Lower lobe of right lung (tissue), 2 donors: ENCODE data around the gene PILRA. TPM values are rescaled to one million over a fixed set of nuclear protein-coding genes. Genes with fewer than 3 reads are reported as not detected.

Source experiments
- ATAC-seq, 2 donors: fragments of 200-7000 bp; cut with Tn5 transposase; one replicate each; pipeline ENCODE4 v1.9.1; 2020 to 2022; ENCODE audit warnings: mild to moderate bottlenecking in 2 of 2, moderate library complexity in 2 of 2
- DNase-seq: peaks from one replicate; pipeline ENCODE4 v3.0.0-alpha.2; 2020
- H3K27ac ChIP-seq: fragments of 200-600 bp; one replicate; pipeline ENCODE4 v1.8.0; 2022
- H3K27me3 ChIP-seq: fragments of 200-600 bp; one replicate; pipeline ENCODE4 v1.8.0; 2022; ENCODE audit warnings: low read depth
- H3K36me3 ChIP-seq: fragments of 200-600 bp; one replicate; pipeline ENCODE4 v1.8.0; 2022; ENCODE audit warnings: mild to moderate bottlenecking
- H3K4me1 ChIP-seq: fragments of 200-600 bp; one replicate; pipeline ENCODE4 v1.8.0; 2022
- H3K4me3 ChIP-seq: fragments of 200-600 bp; one replicate; pipeline ENCODE4 v1.8.0; 2022; ENCODE audit warnings: mild to moderate bottlenecking
- H3K9me3 ChIP-seq: fragments of 200-600 bp; one replicate; pipeline ENCODE4 v1.8.0; 2022
- intact Hi-C: fragments of 100-400 bp; cut with DNase I; formaldehyde crosslinking; loops from one replicate; pipeline ENCODE4 v1.11.0; 2022
- total RNA-seq: library from RNA; stranded (reverse); fragmentation: NEBNext Ultra II Directional; extraction: Animal tissue kit (Norgen Biotek cat#: 25700); gene quantifications from one replicate; pipeline ENCODE4 v1.2.1, GENCODE V29; 2021
- TF ChIP-seq, protein P1 (sequence below): fragments of 200-600 bp; IDR thresholded peaks from one replicate; pipeline ENCODE4 v1.8.0; 2022; ENCODE audit warnings: antibody characterized with exemption, mild to moderate bottlenecking
- donor health status: DM: no; HTN: yes; CAD: no; lungs with severe emphysema.

PILRA gene
- total RNA-seq, 1 donor from 2014 or later, result 48.7 TPM

DNA sequence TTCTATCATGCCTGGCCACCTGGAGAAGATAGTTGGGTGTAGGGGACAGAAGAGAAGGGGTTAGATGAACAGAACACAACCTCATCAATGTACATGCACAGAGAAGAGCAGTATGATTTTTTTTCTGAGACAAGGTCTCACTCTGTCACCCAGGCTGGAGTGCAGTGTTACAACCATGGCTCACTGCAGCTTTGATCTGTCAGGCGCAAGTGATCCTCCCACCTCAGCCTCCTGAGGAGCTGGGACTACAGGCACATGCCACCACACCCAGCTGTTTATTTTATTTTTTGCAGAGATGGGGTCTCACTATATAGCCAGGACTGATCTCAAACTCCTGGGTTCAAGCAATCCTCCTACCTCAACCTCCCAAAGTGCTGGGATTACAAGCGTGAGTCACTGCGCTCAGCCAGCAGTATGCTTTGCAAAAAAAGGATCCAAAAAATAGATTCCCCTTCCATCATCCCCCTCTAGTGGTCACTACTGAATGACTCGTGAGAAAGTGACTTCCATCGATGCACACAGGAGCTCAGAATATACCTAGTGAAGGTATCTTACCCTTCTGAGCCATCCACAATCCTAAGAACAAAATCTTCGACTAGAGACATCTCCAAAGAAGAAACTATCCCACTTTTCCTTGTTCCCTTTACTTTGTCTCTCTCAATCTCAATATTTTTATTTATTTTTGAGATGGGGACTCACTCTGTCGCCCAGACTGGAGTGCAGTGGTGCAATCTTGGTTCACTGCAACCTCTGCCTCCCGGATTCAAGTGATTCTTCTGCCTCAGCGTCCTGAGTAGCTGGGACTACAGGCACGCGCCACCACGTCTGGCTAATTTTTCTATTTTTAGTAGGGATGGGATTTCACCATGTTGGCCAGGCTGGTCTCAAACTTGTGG is 34.2 kb downstream of the PILRA start:
- Histone ChIP-seq H3K36me3 (no peaks in the 10 kb centered on the region), H3K9me3 (no peaks in the 10 kb centered on the region), H3K27ac (no peak overlapping the region), H3K4me1 (no peaks in the 10 kb centered on the region), H3K4me3 (no peak overlapping the region), H3K27me3 (no peaks in the 10 kb centered on the region)
- TF ChIP-seq, protein P1, sequence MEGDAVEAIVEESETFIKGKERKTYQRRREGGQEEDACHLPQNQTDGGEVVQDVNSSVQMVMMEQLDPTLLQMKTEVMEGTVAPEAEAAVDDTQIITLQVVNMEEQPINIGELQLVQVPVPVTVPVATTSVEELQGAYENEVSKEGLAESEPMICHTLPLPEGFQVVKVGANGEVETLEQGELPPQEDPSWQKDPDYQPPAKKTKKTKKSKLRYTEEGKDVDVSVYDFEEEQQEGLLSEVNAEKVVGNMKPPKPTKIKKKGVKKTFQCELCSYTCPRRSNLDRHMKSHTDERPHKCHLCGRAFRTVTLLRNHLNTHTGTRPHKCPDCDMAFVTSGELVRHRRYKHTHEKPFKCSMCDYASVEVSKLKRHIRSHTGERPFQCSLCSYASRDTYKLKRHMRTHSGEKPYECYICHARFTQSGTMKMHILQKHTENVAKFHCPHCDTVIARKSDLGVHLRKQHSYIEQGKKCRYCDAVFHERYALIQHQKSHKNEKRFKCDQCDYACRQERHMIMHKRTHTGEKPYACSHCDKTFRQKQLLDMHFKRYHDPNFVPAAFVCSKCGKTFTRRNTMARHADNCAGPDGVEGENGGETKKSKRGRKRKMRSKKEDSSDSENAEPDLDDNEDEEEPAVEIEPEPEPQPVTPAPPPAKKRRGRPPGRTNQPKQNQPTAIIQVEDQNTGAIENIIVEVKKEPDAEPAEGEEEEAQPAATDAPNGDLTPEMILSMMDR, result peak; percentile 48
- peak; percentile 51 to 76 for ATAC-seq
- intact Hi-C loops, result no loop called here
- no peak for DNase-seq

DNA sequence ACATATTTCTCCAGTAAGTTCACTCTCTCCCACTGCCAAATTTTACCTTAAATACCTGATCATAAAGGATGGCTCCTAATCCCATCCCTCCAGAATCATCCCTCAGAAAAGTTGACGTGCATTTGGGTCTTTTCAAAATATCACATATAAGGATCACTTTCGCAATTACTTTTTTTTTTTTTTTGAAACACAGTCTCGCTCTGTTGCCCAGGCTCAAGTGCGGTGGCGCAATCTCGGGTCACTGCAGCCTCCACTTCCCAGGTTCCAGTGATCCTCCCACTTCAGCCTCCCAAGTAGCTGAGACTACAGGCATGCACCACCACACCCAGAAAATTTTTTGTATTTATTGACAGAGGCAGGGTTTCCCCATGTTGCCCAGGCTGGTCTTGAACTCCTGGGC is 37.8 kb downstream of the PILRA start:
- intact Hi-C loops, result no loop called here
- DNase-seq (no peak), ATAC-seq (no peak)
- Histone ChIP-seq H3K4me1 (no peaks in the 10 kb centered on the region), H3K4me3 (no peak overlapping the region), H3K27ac (no peak overlapping the region), H3K36me3 (no peaks in the 10 kb centered on the region), H3K9me3 (no peaks in the 10 kb centered on the region), H3K27me3 (no peaks in the 10 kb centered on the region)
- TF ChIP-seq, protein P1, result no peak

DNA sequence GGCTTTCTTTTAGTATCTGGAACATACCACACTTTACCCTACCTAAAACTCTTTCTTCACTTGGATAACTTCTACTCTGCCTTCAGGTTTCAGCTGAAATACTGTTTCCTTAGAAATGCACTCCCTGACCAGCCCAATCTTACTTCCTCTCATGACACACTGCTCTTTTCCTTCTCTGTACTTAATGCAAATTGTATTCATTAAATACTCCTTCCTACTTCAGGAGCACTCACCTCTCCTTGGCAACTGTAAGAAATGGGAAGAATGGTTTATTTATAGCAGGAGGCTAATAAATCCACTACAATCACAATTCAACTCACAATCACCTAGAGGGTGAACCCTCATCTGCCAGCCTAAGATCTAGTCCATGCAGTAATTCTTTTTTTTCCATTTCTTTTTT is 40.1 kb downstream of the PILRA start:
- Histone ChIP-seq H3K4me1 (no peaks in the 10 kb centered on the region), H3K27ac (no peak overlapping the region), H3K27me3 (no peaks in the 10 kb centered on the region), H3K9me3 (no peaks in the 10 kb centered on the region), H3K4me3 (no peak overlapping the region), H3K36me3 (no peaks in the 10 kb centered on the region)
- no peak for DNase-seq
- intact Hi-C loops, result no loop called here
- TF ChIP-seq, protein P1, result no peak
- no peak for ATAC-seq

DNA sequence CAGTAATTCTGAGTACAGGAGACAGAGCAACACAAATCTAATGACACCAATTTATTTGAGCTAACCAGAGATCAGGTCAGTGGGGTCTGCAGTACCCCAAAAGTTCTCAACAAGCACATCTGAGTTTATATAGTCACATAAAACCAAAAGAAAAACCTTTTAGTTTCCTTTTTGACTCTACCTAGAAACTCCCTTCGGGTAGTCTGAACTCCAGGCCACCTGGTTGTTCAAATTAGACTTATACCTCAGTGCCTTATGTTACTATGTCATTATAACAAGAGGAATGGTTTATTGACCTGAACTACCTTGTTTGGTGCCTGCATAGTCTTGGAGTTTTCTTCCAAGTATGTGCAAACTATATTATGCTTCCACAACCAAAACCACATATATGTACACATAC is 40.6 kb downstream of the PILRA start:
- Histone ChIP-seq H3K27me3 (no peaks in the 10 kb centered on the region), H3K4me1 (no peaks in the 10 kb centered on the region), H3K4me3 (no peak overlapping the region), H3K9me3 (no peaks in the 10 kb centered on the region), H3K36me3 (no peaks in the 10 kb centered on the region), H3K27ac (no peak overlapping the region)
- intact Hi-C loops, result no loop called here
- TF ChIP-seq, protein P1, result no peak
- no peak for DNase-seq
- ATAC-seq, result no peak

DNA sequence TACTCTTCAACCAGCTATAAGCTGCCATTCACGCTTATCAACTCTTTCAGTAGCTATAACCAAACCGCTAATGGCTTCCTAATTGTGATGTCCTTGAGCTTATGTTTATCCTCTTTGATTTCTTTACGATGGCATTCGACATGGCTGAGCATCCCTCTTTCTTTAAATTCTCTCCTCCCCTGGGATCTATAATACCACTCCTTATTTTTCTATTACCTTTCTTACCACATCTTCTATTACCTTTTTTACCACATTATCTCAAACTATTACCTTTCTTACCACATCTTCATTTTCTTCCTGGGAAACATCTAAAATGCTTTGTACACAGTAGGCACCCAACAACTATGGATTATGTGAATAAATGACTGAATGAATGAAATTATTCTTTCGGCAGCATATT is 42.2 kb downstream of the PILRA start:
- Histone ChIP-seq H3K9me3 (no peaks in the 10 kb centered on the region), H3K4me3 (no peak overlapping the region), H3K4me1 (no peaks in the 10 kb centered on the region), H3K27ac (no peak overlapping the region), H3K27me3 (no peaks in the 10 kb centered on the region), H3K36me3 (no peaks in the 10 kb centered on the region)
- no peak for DNase-seq
- no peak for ATAC-seq
- TF ChIP-seq, protein P1, result no peak
- intact Hi-C loops, result no loop called here
